Natural killer cell treated with Interleukin-12 subunit alpha and Interleukin-12 subunit beta and Interleukin-15 and Interleukin-18, amount 100 ng/mL, for 72 hours (primary cell): Measurements from ENCODE around the gene SCEL. TPM values are rescaled to one million over a fixed set of nuclear protein-coding genes. Genes with fewer than 3 reads are reported as not detected.

Experiments
- ATAC-seq, 2 donors: fragments of 150-1000 bp; cut with Tn5 transposase in 1 of 2; sonication (Bioruptor Pico), chemical (Tn5 transposase) in 1 of 2; 2 replicates each; pipeline ENCODE4 v1.10.0; 2021
- DNase-seq: peaks from one replicate; pipeline ENCODE4 v3.0.0; 2022; ENCODE audit warnings: low spot score
- H3K27ac Mint-ChIP-seq, 2 donors: 1 replicate in 1 of 2; 2 replicates in 1 of 2; pipeline ENCODE4 v1.8.0; 2022; ENCODE audit warnings: mixed read lengths in 2 of 2, mild to moderate bottlenecking in 1 of 2, moderate library complexity in 1 of 2
- H3K27me3 Mint-ChIP-seq, 2 donors: 1 replicate in 1 of 2; 2 replicates in 1 of 2; pipeline ENCODE4 v1.8.0; 2022; ENCODE audit warnings: mixed read lengths in 2 of 2
- H3K36me3 Mint-ChIP-seq: one replicate; pipeline ENCODE4 v1.8.0; 2022; ENCODE audit warnings: mixed read lengths
- H3K4me1 Mint-ChIP-seq, 2 donors: 1 replicate in 1 of 2; 2 replicates in 1 of 2; pipeline ENCODE4 v1.8.0; 2022; ENCODE audit warnings: low read depth in 2 of 2, mixed read lengths in 2 of 2, mild to moderate bottlenecking in 1 of 2
- H3K4me3 Mint-ChIP-seq: one replicate; pipeline ENCODE4 v1.8.0; 2022; ENCODE audit warnings: mixed read lengths
- H3K9me3 Mint-ChIP-seq: 2 replicates; pipeline ENCODE4 v1.8.0; 2022; ENCODE audit warnings: mixed read lengths
- total RNA-seq, 2 donors: library from RNA; stranded (reverse); gene quantifications; one replicate each; pipeline ENCODE4 v1.2.3, GENCODE V29; 2022

The SCEL gene
- total RNA-seq, 2 donors from 2014 or later, result not detected

GRCh38 chr13:77554069-77554468, 18.6 kb downstream of the SCEL start:
- no peaks in the 10 kb centered on the region for H3K9me3 Mint-ChIP-seq
- no peak for DNase-seq
- no peaks in the 10 kb centered on the region for H3K4me1 Mint-ChIP-seq
- no peak for ATAC-seq
- peaks cover 3 to 17% of the 10 kb centered on the region in 2 donors for H3K27me3 Mint-ChIP-seq
- no peak overlapping the region for H3K27ac Mint-ChIP-seq
- H3K4me3 Mint-ChIP-seq, result no peak overlapping the region
- H3K36me3 Mint-ChIP-seq, result no peaks in the 10 kb centered on the region

GRCh38 chr13:77555246-77555645, 19.7 kb downstream of the SCEL start:
- no peaks in the 10 kb centered on the region for H3K4me1 Mint-ChIP-seq
- H3K27me3 Mint-ChIP-seq, result peaks cover 6 to 10% of the 10 kb centered on the region in 2 donors
- no peaks in the 10 kb centered on the region for H3K9me3 Mint-ChIP-seq
- DNase-seq (no peak), ATAC-seq (no peak)
- no peak overlapping the region for H3K27ac Mint-ChIP-seq
- H3K36me3 Mint-ChIP-seq, result no peaks in the 10 kb centered on the region
- H3K4me3 Mint-ChIP-seq, result no peak overlapping the region

GRCh38 chr13:77558016-77558415, 22.5 kb downstream of the SCEL start:
- no peaks in the 10 kb centered on the region for H3K36me3 Mint-ChIP-seq
- H3K9me3 Mint-ChIP-seq, result no peaks in the 10 kb centered on the region
- ATAC-seq, result no peak
- no peak overlapping the region for H3K27ac Mint-ChIP-seq
- peaks cover 8 to 21% of the 10 kb centered on the region in 2 donors for H3K27me3 Mint-ChIP-seq
- no peak for DNase-seq
- H3K4me1 Mint-ChIP-seq, result no peaks in the 10 kb centered on the region
- H3K4me3 Mint-ChIP-seq, result no peak overlapping the region

GRCh38 chr13:77563111-77563510, 27.6 kb downstream of the SCEL start:
- no peaks in the 10 kb centered on the region for H3K36me3 Mint-ChIP-seq
- H3K27ac Mint-ChIP-seq, result no peak overlapping the region
- peaks cover 10 to 20% of the 10 kb centered on the region in 2 donors for H3K27me3 Mint-ChIP-seq
- DNase-seq, result no peak
- no peak overlapping the region for H3K4me3 Mint-ChIP-seq
- no peaks in the 10 kb centered on the region for H3K9me3 Mint-ChIP-seq
- H3K4me1 Mint-ChIP-seq, result no peaks in the 10 kb centered on the region
- no peak for ATAC-seq

GRCh38 chr13:77565635-77566034, 30.1 kb downstream of the SCEL start:
- ATAC-seq (no peak), DNase-seq (no peak)
- H3K4me3 Mint-ChIP-seq, result no peak overlapping the region
- H3K4me1 Mint-ChIP-seq, result no peaks in the 10 kb centered on the region
- H3K9me3 Mint-ChIP-seq, result no peaks in the 10 kb centered on the region
- H3K27ac Mint-ChIP-seq, result no peak overlapping the region
- no peaks in the 10 kb centered on the region for H3K36me3 Mint-ChIP-seq
- H3K27me3 Mint-ChIP-seq, result peaks cover 7 to 20% of the 10 kb centered on the region in 2 donors

GRCh38 chr13:77571956-77572355, 36.5 kb downstream of the SCEL start:
- Mint-ChIP-seq H3K9me3 (no peaks in the 10 kb centered on the region), H3K36me3 (no peaks in the 10 kb centered on the region)

GRCh38 chr13:77574096-77574495, 38.6 kb downstream of the SCEL start:
- Mint-ChIP-seq H3K36me3 (no peaks in the 10 kb centered on the region), H3K27me3 (peaks cover 22 to 54% of the 10 kb centered on the region in 2 donors), H3K4me1 (no peaks in the 10 kb centered on the region), H3K27ac (no peak overlapping the region), H3K9me3 (no peaks in the 10 kb centered on the region), H3K4me3 (no peak overlapping the region)
- ATAC-seq (no peak), DNase-seq (no peak)

More at GRCh38 chr13:77571956-77572355, 36.5 kb downstream of the SCEL start:
- ATAC-seq (no peak), DNase-seq (no peak)
- Mint-ChIP-seq H3K27me3 (peaks cover 20 to 35% of the 10 kb centered on the region in 2 donors), H3K4me1 (no peaks in the 10 kb centered on the region), H3K4me3 (no peak overlapping the region), H3K27ac (no peak overlapping the region)

- Mint-ChIP-seq H3K4me1 (no peaks in the 10 kb centered on the region), H3K9me3 (no peaks in the 10 kb centered on the region), H3K27me3 (peaks cover 19 to 47% of the 10 kb centered on the region in 2 donors), H3K4me3 (no peak overlapping the region), H3K36me3 (no peaks in the 10 kb centered on the region), H3K27ac (no peak overlapping the region)
- ATAC-seq, result no peak
- DNase-seq, result no peak
Observed at GRCh38 chr13:77579959-77580358, 44.5 kb downstream of the SCEL start.

- no peak overlapping the region for H3K27ac Mint-ChIP-seq
- no peaks in the 10 kb centered on the region for H3K9me3 Mint-ChIP-seq
- H3K36me3 Mint-ChIP-seq, result no peaks in the 10 kb centered on the region
- DNase-seq (no peak), ATAC-seq (no peak)
- H3K4me3 Mint-ChIP-seq, result no peak overlapping the region
- H3K4me1 Mint-ChIP-seq, result no peaks in the 10 kb centered on the region
- peaks cover 16 to 41% of the 10 kb centered on the region in 2 donors for H3K27me3 Mint-ChIP-seq
Observed at GRCh38 chr13:77580748-77581147, 45.2 kb downstream of the SCEL start.

- no peaks in the 10 kb centered on the region for H3K9me3 Mint-ChIP-seq
- H3K4me3 Mint-ChIP-seq, result no peak overlapping the region
- H3K36me3 Mint-ChIP-seq, result no peaks in the 10 kb centered on the region
- H3K4me1 Mint-ChIP-seq, result no peaks in the 10 kb centered on the region
- DNase-seq, result no peak
- H3K27ac Mint-ChIP-seq, result no peak overlapping the region
- ATAC-seq, result no peak
- peaks cover 3 to 13% of the 10 kb centered on the region in 2 donors for H3K27me3 Mint-ChIP-seq
Observed at GRCh38 chr13:77583581-77583980, 48.1 kb downstream of the SCEL start.

GRCh38 chr13:77584106-77584505, 48.6 kb downstream of the SCEL start:
- peaks cover 3 to 9% of the 10 kb centered on the region in 2 donors for H3K27me3 Mint-ChIP-seq
- H3K4me1 Mint-ChIP-seq, result no peaks in the 10 kb centered on the region
- no peak for DNase-seq
- no peak for ATAC-seq
- H3K4me3 Mint-ChIP-seq, result no peak overlapping the region
- H3K9me3 Mint-ChIP-seq, result no peaks in the 10 kb centered on the region
- H3K27ac Mint-ChIP-seq, result no peak overlapping the region
- no peaks in the 10 kb centered on the region for H3K36me3 Mint-ChIP-seq

- Mint-ChIP-seq H3K27me3 (peaks cover 23 to 32% of the 10 kb centered on the region in 2 donors), H3K27ac (no peak overlapping the region), H3K9me3 (no peaks in the 10 kb centered on the region), H3K4me1 (peaks cover 0 to 7% of the 10 kb centered on the region in 2 donors), H3K36me3 (no peaks in the 10 kb centered on the region), H3K4me3 (no peak overlapping the region)
- DNase-seq (no peak), ATAC-seq (no peak)
Observed at GRCh38 chr13:77595166-77595810, 59.8 kb downstream of the SCEL start.

GRCh38 chr13:77596777-77597176, 61.3 kb downstream of the SCEL start:
- Mint-ChIP-seq H3K4me1 (peaks cover 0 to 7% of the 10 kb centered on the region in 2 donors), H3K36me3 (no peaks in the 10 kb centered on the region), H3K27me3 (peaks cover 23 to 44% of the 10 kb centered on the region in 2 donors), H3K4me3 (no peak overlapping the region), H3K27ac (no peak overlapping the region), H3K9me3 (no peaks in the 10 kb centered on the region)
- ATAC-seq, result no peak
- no peak for DNase-seq

- Mint-ChIP-seq H3K4me3 (no peak overlapping the region), H3K4me1 (no peaks in the 10 kb centered on the region), H3K27me3 (peaks cover 14 to 53% of the 10 kb centered on the region in 2 donors), H3K9me3 (no peaks in the 10 kb centered on the region), H3K36me3 (no peaks in the 10 kb centered on the region), H3K27ac (no peak overlapping the region)
- no peak for ATAC-seq
- no peak for DNase-seq
Observed at GRCh38 chr13:77599351-77599750, 63.8 kb downstream of the SCEL start.

GRCh38 chr13:77600701-77601100, 65.2 kb downstream of the SCEL start:
- Mint-ChIP-seq H3K9me3 (no peaks in the 10 kb centered on the region), H3K36me3 (no peaks in the 10 kb centered on the region), H3K4me3 (no peak overlapping the region), H3K27ac (no peak overlapping the region), H3K27me3 (peaks cover 8 to 56% of the 10 kb centered on the region in 2 donors), H3K4me1 (no peaks in the 10 kb centered on the region)
- DNase-seq (no peak), ATAC-seq (no peak)
